ENCODE results near the gene PSME3IP1.

- TF ChIP-seq CTCF (IDR thresholded peaks at IDR 0.05) (no peak), POLR2A (IDR thresholded peaks at IDR 0.05) (no peak)
Observed at GRCh38 chr16:57133886-57134285, 52.0 kb downstream of the PSME3IP1 start.
